GM11168 (cell line): ENCODE data around the gene NACAD.
"Not testable (repeated sequence)": the region's sequence is repeated elsewhere in the genome, so short reads cannot be mapped to it uniquely, and the experiment has no call there.

Experiments used
- in situ Hi-C: fragments of 300-500 bp; cut with MboI; formaldehyde crosslinking; loops from one replicate; pipeline ENCODE4 v1.12.0; 2022; ENCODE audit warnings: low sequenced_read_pairs; ENCODE audit not compliant: unreplicated experiment

NACAD gene

DNA sequence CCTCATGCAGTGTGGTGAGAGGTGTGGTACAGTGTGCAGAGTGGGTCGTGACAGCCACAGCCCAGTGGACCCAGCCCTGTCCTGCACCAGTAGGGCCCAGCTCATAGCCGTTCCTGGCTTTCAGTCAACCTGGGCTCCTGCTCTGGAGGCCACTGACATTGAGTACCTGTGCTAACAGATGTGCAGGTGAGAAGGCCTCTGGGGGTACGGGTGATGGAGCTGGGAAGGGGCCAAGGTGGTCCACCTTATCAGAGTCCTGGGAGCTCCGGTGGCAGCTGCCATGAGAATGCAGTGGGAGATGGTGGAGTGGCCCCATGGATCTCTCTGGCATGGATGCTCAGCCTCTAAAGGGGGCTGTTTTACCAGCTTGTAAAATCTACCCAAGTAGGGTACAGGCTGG lies 28.8 kb upstream of the NACAD start:
- in situ Hi-C loops, result no loop called here

- in situ Hi-C loops, result no loop called here
Observed at GRCh38 chr7:45116048-45116447, 27.3 kb upstream of the NACAD start.

DNA sequence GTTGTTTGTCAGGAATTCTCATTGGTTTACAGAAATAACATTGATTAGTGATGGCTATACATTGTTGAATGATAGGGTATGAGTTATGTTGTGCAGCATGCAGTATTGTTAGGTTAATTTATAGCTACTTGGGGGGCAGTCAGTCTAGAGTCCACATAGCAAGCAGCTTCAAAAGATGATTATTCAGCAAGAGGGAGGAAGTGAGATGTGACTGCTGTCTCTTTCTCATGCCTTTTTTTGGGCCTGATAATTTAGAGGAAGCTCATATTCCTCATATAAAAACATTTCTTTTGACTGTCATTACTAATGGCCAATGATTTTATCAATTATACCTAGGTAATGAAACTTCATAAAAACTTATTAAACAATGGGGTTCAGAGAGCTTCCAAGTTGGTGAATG lies 26.2 kb upstream of the NACAD start:
- in situ Hi-C loops, result no loop called here

DNA sequence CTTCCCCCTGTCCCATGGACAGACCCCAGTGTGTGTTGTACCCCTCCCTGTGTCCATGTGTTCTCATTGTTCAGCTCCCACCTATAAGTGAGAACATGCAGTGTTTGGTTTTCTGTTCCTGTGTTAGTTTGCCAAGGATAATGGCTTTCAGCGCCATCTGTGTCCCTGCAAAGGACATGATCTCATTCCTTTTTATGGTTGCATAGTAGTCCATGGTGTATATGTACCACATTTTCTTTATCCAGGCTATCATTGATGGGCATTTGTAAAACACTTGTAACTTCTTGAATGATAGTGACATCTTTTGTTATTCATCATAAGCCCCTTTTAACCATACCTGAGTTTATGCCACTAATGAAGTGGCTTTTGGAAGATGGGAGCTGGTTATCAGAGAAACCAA lies 25.5 kb upstream of the NACAD start:
- in situ Hi-C loops, result not testable (repeated sequence)

DNA sequence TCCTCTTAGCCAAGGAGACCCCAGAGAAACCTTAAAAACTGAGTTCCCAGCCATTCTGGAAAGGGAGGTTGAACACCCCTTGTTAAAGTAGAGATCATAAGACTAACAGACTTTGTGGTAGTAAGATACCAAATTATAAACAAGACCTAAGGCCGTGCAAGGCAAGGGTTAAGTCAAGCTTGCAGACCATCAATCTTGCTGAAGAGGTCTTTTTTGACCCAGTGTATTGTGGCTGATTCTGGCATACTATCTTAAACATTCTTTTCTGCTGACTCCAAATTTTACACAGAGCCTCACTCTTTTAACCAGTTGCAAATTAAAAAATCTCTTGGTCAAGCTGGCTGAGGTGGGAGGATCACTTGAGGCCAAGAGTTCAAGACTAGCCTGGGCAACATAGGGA lies 23.9 kb upstream of the NACAD start:
- in situ Hi-C loops, result no loop called here

GRCh38 chr7:45111298-45112223 lies 22.8 kb upstream of the NACAD start, which contains the start of gene TBRG4:
Gene TBRG4, minus strand, starts transcription at chr7:45111697. Its CDS starts 2,460 bp downstream, at chr7:45109237.
- in situ Hi-C loops, result no loop called here

DNA sequence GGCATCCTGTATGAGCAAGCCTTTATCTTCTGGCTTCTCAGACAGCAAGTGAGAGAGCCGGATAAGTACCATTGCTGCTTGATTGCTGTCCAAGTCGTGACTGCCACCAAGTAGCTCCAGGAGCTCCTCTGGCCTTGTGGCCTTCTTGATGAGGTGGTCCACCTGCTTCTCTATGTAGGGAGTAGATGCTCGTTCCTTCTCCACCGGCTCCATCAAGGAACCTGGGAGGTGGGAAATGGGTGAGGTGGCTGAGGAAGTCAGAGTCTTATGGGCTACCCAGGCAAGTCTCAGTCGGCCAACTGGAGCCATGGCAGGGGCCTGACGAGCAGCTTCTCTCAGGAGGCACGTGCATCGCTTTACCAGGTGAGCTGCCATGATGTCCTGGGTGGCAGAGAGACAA lies 20.1 kb upstream of the NACAD start:
- in situ Hi-C loops, result no loop called here

GRCh38 chr7:45107356-45107755 lies 18.6 kb upstream of the NACAD start:
- in situ Hi-C loops, result no loop called here

GRCh38 chr7:45106820-45107219 lies 18.1 kb upstream of the NACAD start:
- in situ Hi-C loops, result no loop called here

DNA sequence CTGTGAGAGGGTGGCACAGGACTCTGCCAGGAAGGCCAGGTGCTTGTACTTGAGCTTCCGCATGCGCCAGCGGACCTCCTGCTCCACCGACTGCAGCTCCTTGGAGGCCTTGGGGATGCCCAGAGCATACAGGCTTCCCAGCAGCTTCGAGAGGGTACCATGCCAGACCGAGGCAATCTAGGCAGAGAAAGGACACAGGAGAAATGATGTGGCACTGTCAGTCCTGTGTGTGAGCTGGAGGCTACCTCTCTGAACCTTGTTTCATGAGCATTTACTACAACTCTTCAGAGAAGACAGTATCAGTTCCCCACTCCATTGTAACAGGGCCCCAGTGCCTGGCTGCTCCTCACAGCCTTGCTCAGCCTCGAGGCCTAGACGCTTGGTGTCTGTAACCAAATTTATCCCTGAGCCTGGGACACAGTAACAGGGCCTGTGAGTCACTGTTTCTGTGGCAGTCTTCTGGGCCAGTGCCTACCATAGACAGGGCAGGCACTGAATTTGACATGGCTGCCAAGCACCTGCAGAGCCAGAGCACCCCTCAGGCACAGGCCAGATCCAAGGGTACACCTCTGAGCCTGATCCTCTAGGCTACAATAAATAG lies 16.9 kb upstream of the NACAD start:
- in situ Hi-C loops, result no loop called here

GRCh38 chr7:45104844-45105587 lies 16.2 kb upstream of the NACAD start:
- in situ Hi-C loops, result no loop called here

- in situ Hi-C loops, result no loop called here
Observed at GRCh38 chr7:45103958-45104843, 15.4 kb upstream of the NACAD start.

DNA sequence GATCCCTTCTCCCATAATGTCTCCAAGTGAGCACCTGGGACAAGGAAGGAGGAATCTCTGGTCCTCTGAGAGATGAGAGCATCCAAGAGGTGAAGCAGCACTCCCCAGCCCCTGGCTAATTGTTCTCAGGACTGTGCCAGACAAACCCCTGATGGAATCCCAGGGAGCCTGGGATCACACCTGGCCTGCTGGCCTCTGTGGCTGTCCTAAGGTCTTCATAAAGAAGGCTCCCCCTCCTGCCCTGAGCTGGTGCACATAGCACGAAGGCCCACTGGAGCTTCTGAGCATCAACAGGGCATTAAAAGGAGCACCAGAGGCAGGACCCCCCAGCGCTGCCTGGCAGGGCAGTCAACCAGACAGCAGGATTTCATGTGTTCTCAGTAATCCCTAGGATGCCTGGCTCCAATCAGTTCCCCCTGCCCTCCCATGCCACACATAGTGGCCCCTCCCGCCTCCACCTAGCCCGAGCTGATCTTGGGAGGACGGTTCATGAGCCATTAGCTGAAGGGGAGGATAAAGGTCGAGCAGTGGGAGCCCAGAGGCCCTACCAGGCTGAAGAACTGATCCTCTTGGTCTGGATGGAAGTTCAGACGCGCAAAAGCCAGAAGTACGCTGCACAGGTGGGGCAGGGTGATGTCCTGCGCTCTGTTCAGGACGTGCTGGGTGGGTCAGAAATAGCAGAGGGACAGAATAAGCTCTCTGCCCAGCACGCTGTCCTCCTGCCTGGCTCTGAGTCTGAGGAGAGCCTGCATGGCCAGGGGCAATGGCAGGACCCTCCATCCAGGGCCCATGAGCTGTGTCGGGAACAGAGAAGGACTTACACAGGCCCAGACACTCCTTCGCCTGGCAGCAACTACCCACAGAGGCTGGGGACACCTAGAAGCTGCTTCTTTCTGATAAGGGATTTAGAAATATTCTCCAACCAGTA lies 14.3 kb upstream of the NACAD start:
- in situ Hi-C loops, result no loop called here

DNA sequence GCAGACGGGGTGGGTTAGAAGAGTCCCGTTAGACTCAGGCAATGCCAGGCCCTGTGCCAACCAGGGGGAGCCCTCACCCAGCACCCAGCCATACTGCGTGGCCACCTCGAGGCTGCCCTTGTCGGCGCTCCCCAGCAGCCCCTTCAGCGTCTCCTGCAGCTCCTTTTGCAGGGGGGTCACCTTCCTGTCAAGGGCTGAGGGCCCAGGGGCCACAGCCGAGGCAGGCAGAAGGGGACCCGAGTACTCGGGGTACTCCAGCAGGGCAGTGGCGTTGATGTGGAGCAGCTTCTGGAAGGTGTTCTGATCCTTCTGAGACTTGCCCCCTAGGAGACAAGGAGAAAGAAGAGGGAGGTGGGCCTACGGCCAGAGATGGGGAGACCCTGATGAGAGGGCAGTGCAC lies 13.0 kb upstream of the NACAD start:
- in situ Hi-C loops, result no loop called here

DNA sequence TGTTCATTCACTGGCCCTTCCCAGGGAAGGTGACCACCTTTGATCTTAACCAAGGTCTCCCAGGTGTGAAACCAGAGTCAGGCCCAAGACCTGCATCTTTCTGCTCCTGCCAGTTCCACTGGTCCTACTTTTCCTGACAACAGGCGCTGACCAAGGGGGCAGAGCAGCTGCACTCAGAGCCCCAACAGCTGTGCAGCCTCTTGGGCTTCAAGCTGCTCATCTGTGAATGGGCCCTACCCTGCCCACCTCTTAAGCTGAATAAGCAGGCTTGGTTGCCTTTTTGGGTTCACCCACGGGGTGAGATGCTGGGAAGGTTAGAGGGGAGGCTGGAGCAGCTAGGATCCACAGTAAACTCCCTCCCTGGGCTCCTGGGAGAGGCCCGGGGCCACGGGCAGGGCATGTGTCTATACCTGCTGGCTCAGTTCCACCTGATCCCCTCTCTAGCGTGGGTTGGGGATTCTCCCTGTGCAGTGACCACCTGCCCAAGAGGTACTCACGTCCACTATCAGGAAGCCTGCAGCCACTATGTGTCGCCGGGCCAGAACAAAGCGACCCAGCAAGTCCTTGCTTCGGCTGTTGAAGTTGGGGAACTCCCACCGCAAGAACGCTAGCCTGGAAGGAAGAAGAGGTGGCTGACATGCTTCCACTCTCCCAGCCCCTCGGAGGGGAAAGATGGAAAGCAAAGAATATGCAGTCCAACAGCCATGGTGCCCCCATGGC lies 12.2 kb upstream of the NACAD start:
- in situ Hi-C loops, result no loop called here

GRCh38 chr7:45099891-45100760 lies 11.4 kb upstream of the NACAD start:
- in situ Hi-C loops, result no loop called here
